Measurements from ENCODE around the gene TTC28.

Gene TTC28

DNA sequence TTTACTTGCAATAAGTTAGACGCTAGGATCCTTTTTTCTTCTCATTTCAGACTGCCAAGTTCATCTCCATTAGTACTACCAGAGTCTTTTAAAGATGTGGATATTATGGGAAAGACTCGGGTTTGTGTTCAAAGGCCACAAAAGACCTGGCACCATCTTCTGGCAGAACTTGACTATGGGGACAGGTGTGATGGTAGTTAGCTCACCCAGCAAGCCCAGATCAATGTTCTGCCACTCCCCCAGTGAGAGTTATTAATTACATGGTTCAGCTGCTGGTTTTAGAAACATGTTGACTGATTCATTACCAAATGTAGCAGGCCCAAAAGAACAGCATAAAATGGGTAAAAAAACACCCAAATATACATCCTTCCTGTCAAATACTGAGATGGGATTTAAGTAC is 427.1 kb downstream of the TTC28 start:
- Histone ChIP-seq H3K36me3 (no peaks in the 10 kb centered on the region), H3K27ac (no peak overlapping the region), H3K4me3 (no peak overlapping the region), H3K4me2 (no peak overlapping the region), H4K20me1 (no peaks in the 10 kb centered on the region), H3K4me1 (no peaks in the 10 kb centered on the region), H3K9ac (no peak overlapping the region), H3K27me3 (no peaks in the 10 kb centered on the region), H3K9me3 (no peaks in the 10 kb centered on the region)
- TF ChIP-seq Cebpa-rat (IDR thresholded peaks at IDR 0.05), result no peak

DNA sequence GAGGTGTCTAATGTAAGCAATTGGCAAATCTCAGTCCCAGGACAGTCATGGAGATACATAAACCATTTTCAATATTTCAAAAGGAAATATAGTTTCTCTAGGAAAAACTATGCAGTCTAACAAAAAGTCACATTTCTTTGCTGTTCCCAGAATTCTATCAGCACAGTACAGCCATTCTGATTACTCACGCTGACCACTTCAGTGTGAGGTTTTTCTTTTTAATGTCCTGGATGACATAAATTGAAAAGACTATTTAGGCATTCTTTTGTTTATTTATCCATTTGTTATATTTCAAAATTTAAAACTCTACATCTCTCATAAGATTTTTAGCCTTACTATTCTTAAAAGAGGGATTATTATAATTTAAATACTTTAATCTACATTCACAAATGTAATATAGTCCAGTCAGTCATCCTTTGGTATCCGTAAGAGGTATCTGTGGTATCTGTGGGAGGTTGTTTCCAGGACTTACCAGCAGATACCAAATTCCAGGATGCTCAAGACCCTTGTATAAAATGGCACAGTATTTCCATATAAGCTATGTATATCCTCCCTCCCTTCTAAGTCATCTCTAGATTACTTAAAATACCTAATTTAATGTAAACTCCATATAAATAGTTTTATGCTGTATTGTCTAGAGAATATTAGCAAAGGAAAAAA is 429.5 kb downstream of the TTC28 start:
- Histone ChIP-seq H3K4me1 (no peaks in the 10 kb centered on the region), H3K27ac (no peak overlapping the region), H3K4me2 (no peak overlapping the region), H3K9ac (no peak overlapping the region), H3K36me3 (no peaks in the 10 kb centered on the region), H3K27me3 (no peaks in the 10 kb centered on the region), H3K4me3 (no peak overlapping the region), H4K20me1 (no peaks in the 10 kb centered on the region), H3K9me3 (no peaks in the 10 kb centered on the region)
- no peak for TF ChIP-seq Cebpa-rat (IDR thresholded peaks at IDR 0.05)

DNA sequence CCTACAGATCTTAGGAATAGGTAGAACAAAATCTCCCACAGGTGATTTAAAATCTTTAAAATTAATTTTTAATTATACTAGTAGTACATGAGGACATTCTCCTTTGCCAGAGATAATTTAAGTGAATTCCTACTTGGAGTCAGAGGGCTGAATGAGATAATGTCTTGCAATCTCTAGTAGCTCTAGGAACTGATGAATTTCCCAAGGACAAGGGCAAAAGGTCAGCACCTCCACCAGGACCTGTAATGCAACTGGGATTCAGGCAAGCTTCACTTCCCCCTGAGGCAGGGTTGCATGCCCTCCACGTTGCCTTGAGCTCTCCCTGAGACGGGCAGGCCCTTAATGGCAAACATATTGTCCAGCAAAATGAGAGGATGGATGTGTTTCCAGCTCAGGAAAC is 430.2 kb downstream of the TTC28 start:
- Histone ChIP-seq H3K9me3 (no peaks in the 10 kb centered on the region), H3K36me3 (no peaks in the 10 kb centered on the region), H3K4me2 (no peak overlapping the region), H3K9ac (no peak overlapping the region), H3K27me3 (no peaks in the 10 kb centered on the region), H3K4me1 (no peaks in the 10 kb centered on the region), H3K4me3 (no peak overlapping the region), H4K20me1 (no peaks in the 10 kb centered on the region), H3K27ac (no peak overlapping the region)
- no peak for TF ChIP-seq Cebpa-rat (IDR thresholded peaks at IDR 0.05)

DNA sequence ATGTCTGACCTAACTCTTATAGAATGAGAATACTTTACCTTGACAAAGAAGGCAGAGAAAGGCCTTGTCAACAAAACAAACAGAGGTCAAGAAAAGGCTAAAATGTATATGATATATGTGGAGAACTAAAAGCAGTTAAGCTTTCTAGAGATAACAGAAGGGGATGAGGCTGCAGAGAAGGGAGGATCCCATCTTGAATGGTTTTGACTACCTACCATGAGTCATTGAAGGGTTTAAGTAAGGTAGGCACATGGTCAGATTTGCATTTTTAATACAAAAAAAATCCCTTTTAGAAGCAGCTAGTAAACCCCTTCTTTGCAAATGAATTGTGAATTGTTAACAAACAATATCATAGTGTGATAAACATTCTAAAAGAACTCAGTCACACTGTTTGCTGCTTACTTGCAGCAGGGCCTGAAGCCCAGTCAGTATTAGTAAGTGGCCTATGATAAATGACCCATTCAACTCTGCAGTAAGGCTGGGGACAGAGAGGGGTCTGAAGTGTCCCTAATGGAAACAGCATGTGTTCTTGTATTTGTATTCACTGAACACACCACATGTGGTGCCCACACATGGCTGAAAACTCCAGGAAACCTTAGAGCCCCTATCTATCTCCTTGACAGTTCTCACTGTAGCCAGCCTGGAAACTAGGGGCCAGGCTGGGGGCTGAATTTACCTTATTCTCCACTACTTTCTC is 431.8 kb downstream of the TTC28 start:
- no peak overlapping the region for H3K9ac ChIP-seq

DNA sequence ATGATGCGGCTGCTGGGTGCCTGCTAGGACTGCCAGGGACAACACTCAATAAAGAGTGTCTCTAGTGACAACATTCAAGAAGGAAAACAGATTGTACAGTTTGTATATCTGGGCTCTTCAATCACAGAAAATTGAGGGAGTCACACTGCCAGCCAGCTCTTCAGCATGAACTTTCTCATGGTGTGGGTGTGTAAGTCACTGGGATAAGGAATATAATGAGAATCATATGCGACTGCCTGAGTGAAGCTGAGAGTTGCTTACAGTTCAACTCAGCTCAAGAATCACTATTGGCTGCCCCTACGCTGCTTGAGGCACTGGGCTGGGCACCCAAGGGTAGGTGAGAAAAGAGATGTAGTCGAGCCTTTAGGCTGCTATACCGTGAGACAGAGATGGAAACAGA is 432.5 kb downstream of the TTC28 start:
- TF ChIP-seq Cebpa-rat (IDR thresholded peaks at IDR 0.05), result no peak
- H3K4me2 ChIP-seq, result no peak overlapping the region
- no peaks in the 10 kb centered on the region for H3K9me3 ChIP-seq
- no peak overlapping the region for H3K27ac ChIP-seq
- no peak overlapping the region for H3K9ac ChIP-seq
- no peaks in the 10 kb centered on the region for H3K27me3 ChIP-seq
- H3K36me3 ChIP-seq, result no peaks in the 10 kb centered on the region
- no peak overlapping the region for H3K4me3 ChIP-seq
- H4K20me1 ChIP-seq, result no peaks in the 10 kb centered on the region
- no peaks in the 10 kb centered on the region for H3K4me1 ChIP-seq

More for the DNA sequence above, 431.8 kb downstream of the TTC28 start:
- no peaks in the 10 kb centered on the region for H3K27me3 ChIP-seq
- no peak overlapping the region for H3K4me2 ChIP-seq
- H3K27ac ChIP-seq, result no peak overlapping the region
- H3K36me3 ChIP-seq, result no peaks in the 10 kb centered on the region
- no peaks in the 10 kb centered on the region for H3K4me1 ChIP-seq
- no peak for TF ChIP-seq Cebpa-rat (IDR thresholded peaks at IDR 0.05)
- H3K9me3 ChIP-seq, result no peaks in the 10 kb centered on the region
- H4K20me1 ChIP-seq, result no peaks in the 10 kb centered on the region
- no peak overlapping the region for H3K4me3 ChIP-seq

DNA sequence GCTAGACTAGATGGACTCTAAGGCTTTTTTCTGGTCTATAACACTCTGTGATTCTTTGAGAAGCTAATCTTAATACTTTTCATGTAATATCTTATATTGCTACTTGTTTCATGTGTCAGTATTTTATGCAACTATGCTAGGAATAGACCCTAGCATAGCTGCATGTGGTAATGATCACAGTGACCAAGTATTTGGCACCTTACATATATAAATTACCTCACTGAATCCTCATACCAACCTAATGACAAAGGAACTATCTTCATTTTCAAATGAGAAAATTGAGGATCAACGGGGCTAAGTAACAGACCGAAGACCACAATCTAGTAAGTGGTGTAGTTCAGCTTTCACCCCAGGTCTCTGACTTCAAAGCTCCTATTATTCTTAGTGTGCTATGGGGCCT is 433.2 kb downstream of the TTC28 start:
- Histone ChIP-seq H3K4me1 (no peaks in the 10 kb centered on the region), H4K20me1 (no peaks in the 10 kb centered on the region), H3K27me3 (no peaks in the 10 kb centered on the region), H3K4me3 (no peak overlapping the region), H3K9ac (no peak overlapping the region), H3K4me2 (no peak overlapping the region), H3K27ac (no peak overlapping the region), H3K9me3 (no peaks in the 10 kb centered on the region), H3K36me3 (no peaks in the 10 kb centered on the region)
- TF ChIP-seq Cebpa-rat (IDR thresholded peaks at IDR 0.05), result no peak

DNA sequence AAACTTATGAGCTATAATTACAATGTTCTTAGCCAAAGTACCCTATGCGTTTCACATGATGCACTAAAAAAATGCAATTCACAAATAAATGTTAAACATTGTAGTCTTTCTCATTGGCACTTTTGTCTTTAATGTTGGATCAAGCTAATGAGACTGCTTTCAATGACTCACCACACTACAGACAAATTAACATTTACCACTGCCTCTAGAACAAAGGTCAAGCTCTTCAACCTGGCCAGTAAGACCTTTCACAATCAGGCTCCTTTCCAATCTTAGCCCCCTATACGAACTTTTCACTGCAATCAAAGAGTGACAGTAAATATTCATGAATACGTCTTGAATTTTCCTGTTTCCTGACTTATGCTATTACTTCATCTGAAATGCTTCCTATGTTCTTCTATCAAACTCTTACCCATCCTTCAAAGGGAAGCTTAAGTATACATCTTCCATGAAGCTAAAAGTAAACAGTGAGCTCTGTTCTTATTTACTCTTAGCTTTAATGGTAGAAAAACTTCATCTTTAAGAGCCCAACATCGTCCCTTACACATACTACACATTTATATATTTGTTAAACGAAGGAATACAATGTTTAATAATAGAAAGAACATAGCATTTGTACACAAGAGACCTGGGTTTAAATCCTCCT is 433.9 kb downstream of the TTC28 start:
- Histone ChIP-seq H3K4me3 (no peak overlapping the region), H3K4me2 (no peak overlapping the region), H3K27me3 (no peaks in the 10 kb centered on the region), H3K36me3 (no peaks in the 10 kb centered on the region), H4K20me1 (no peaks in the 10 kb centered on the region), H3K27ac (no peak overlapping the region), H3K4me1 (no peaks in the 10 kb centered on the region), H3K9me3 (no peaks in the 10 kb centered on the region), H3K9ac (no peak overlapping the region)
- TF ChIP-seq Cebpa-rat (IDR thresholded peaks at IDR 0.05), result no peak

DNA sequence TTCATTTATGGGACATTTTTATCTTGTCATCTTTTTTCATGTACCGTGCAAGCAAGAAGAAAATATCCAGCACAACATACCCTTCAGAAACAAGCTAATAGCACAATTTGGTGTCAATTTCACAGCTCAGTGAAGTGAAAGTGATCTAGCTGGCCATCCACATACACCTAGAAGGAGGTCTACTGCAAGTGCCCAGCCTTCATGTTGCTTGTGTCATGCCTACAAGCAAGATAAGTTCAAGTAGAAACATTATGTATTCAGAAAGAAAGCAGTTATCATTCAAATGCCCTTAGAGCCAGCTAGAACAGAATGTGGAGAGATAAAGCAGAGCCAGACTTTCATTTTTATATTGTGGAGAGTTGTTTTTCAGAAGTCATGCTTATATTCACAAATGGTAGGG is 434.9 kb downstream of the TTC28 start:
- Histone ChIP-seq H3K4me1 (no peaks in the 10 kb centered on the region), H4K20me1 (no peaks in the 10 kb centered on the region), H3K9ac (no peak overlapping the region), H3K9me3 (no peaks in the 10 kb centered on the region), H3K27me3 (no peaks in the 10 kb centered on the region), H3K4me3 (no peak overlapping the region), H3K27ac (no peak overlapping the region), H3K4me2 (no peak overlapping the region), H3K36me3 (no peaks in the 10 kb centered on the region)
- no peak for TF ChIP-seq Cebpa-rat (IDR thresholded peaks at IDR 0.05)

DNA sequence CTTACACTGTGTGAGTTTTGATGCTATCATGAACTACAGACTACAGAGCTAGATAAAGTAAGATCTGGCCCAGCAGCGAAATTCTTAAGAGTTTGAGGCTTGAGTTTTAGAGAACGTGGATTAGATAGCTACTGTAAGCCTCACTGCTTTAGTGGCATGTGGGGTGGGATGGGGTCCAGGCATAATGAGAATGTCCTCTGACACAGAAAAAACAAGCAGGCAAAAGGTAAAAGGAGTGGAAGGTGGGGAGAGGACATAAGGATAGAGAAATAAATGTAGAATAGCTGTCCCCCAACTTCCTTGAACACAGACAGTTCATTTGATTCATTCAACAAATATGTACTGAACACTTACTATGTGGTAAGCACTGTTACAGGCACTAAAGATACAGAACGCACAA is 436.1 kb downstream of the TTC28 start:
- Histone ChIP-seq H3K36me3 (no peaks in the 10 kb centered on the region), H4K20me1 (no peaks in the 10 kb centered on the region), H3K9ac (no peak overlapping the region), H3K27ac (no peak overlapping the region), H3K9me3 (no peaks in the 10 kb centered on the region), H3K27me3 (no peaks in the 10 kb centered on the region), H3K4me3 (no peak overlapping the region), H3K4me1 (no peaks in the 10 kb centered on the region), H3K4me2 (no peak overlapping the region)
- TF ChIP-seq Cebpa-rat (IDR thresholded peaks at IDR 0.05), result no peak

DNA sequence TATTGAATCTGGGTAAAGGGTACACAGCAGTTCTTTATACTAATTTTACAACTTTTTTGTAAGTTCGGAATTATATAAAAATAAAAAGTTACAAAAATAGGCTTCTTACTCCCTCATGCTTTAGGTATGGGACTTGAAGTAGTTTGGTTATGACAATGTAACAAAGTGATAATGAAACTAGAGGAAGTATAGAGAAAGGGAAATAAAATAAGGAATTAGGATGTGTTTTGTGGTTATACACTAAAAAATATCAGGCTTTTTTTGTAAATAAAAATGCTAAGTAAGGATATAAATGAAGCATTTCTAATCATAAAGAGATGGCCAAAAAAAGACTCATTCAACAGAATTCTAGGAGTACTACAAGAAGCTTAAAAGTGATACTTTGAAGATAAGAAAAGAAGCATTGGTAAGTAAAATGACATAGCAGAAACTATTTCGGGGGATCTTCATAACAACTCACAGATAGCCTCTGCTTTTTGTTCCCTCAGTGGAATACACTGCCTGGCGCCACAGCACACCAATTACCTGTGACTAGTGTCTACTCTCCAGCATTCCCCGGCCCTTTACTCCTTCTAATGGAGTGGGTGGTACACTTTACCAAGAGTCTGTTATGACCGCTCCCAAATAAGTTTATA is 437.9 kb downstream of the TTC28 start:
- Histone ChIP-seq H3K4me2 (no peak overlapping the region), H3K27me3 (no peaks in the 10 kb centered on the region), H3K36me3 (no peaks in the 10 kb centered on the region), H4K20me1 (no peaks in the 10 kb centered on the region), H3K4me1 (no peaks in the 10 kb centered on the region), H3K9ac (no peak overlapping the region), H3K4me3 (no peak overlapping the region), H3K27ac (no peak overlapping the region), H3K9me3 (no peaks in the 10 kb centered on the region)
- TF ChIP-seq Cebpa-rat (IDR thresholded peaks at IDR 0.05), result no peak

Data from BLaER1 (cell line).